ENCODE results near the gene NRDC.

The NRDC gene

DNA sequence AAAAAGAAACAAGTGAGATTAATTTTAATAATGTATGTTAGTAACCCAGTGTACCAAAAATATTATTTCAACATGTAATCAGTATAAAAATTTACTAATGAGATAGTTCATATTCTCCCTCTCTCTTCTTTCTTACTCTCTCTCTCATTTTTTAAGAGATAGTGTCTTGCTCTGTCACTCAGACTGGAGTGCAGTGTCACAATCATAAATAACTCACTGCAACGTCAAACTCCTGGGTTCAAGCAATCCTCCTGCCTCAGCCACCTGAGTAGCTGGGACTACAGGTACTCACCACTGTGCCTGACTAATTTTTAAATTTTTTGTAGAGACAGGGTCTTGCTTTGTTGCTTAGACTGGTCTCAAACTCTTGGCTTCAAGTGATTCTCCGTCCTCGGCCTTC, 123.9 kb downstream of the NRDC start:
- DNase-seq: no peak

DNA sequence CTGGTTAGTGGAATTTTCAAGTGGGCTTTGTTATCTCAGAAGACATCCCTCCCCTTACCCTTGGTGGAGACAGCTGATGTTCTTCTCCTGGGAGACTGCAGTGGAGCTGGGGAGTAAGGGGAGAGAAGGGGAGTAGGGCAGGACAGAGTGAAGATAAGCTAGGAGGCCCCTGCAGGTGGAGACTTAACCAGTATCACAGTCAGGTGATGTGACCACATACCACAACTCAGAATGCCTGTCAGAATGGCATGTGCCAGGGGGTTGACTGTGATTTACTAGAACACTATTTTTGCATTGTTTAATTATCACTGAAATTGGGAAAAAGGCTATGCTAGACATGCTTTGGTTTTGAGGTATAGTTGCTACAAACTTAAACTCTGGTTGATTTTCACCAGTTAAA, 124.6 kb downstream of the NRDC start:
- DNase-seq: no peak

DNA sequence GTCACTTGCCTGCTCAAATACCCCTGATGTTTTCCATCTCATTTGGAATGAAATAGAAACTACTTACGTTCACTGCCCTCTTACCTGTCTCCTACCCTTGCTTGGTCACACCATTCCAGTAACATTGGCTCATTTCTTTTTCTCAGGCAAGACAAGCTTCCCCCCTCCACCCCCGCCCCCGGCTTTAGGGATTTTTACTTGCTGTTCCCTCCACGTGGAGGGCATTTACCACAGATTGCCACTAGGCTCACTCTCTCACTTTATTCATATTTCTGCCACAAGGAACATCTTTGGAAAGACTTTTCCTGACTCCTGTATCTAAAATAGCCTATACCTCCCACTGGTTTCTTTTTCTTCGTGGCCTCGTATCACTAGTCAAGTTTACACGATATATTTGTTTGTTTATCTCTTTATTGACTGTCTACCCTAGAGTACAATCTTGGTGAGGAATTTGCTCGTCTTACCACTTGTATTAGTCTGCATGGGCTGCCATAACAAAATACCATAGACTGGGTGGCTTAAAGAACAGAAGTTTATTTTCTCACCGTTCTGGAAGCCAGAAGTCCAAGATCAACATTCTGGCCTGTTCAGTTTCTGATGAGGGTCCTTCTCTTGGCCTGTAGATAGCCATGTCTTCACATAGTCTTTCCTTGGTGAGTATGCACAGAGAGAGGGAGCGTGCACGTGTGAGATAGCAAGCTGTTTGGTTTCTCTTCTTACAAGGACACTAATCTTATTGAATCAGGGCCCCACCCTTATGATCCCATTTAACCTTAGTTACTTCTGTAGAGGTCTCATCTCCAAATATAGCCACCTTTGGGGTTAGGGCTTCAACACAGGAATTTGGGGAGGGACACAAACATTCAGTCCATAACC, 126.2 kb downstream of the NRDC start:
- no peak for DNase-seq

DNA sequence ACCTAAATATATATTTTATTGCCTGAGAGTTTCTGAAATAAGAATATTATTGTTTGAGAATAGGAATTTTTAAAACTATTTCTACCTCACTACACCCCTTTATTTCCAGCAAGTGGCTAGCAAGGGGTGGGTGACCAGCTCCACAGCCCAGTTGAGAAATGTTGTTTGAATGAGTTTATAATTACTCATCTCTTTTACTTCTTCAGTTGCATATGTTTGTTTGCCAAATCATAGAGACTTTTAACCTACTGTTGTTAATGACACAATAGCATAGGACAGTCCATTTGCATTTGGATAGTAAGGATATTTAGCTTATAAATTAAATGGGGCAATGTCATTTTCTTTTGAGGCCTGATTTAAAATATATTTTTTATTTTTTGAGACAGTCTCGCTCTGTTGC, 127.8 kb downstream of the NRDC start:
- no peak for DNase-seq

DNA sequence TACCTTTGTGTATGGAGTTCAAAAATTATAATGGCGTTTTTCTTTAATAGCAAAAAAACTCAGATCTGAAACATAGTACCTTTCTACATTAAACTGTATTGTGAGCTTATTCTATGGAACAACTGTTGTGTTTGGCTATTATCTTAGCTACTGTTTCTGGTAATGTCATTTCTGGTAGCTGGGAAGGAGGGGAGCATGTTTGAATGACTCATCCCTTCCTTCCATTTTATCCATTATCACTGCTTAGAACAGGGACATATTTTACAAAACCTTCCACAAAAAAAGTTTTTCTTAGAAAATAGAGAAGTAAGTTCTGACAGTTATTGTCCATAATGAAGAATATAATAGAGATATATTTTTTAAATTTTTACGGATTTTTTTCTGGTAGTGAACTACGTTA, 128.3 kb downstream of the NRDC start:
- no peak for DNase-seq

DNA sequence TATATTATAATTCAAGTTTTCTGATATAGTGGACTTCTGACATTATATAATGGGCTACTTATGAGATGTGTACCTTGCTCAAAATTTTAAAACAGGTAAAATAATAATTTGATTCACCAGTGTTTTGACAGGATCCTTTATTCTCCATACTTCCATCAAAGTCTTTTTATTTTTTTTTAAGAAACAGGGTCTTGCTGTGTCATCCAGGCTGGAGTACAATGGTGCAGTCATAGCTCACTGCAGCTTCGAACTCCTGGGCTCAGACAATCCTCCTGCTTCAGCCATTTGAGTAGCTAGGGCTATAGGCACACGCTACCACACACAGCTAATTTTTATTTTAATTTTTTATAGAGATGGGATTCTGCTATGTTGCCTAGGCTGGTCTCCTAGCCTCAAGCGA, 129.4 kb downstream of the NRDC start:
- DNase-seq: no peak

DNA sequence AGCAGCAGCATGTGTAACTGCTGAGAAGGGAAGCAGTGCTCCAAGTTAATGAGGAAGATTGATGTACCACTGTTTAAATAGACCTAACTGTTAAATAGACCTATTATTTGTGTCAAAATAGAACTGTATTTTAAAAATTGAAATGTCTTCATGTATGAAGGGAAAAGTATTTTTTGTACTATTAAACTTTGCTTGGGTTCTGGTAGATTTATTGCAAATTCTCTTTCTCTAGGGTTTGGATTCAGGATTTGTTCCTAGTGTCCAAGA, 133.3 kb downstream of the NRDC start:
- no peak for DNase-seq

DNA sequence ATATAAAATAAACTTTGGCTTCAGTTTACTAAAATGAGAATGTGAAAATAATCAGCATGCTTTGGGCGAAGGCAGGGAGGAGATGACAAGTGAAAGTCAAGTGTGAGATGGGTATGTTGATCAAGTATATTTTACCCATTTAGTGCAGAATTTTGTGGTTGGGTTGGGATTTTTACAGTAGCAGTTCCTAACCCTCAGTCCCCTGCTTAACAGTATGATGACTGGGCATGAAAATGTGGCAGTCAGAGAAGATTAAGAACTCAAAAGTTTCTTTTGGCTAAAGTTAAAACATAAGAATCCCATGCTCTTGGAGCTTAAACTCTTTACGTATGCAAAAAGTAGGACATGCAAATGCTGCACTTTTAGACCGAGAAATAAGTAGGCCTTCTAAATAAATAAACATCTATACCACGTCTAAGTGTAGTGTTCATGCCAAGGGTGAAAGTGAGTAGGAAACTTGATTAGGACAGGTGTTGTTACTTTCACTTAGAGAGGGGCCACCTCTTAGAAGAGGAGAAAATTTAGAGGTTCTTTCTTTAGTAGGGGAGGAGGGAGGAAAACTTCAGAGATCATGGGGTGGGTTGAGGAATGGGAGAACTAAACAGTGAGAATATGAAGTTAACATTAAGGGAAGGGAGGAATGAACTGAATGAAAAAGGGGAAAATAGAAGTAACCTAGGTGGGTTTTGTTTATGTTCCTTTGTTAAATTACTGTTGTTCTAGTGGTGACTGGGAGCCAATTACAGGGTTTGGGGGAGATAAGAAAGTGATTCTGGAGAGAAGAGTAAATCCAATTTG, 133.8 kb downstream of the NRDC start:
- DNase-seq: no peak

DNA sequence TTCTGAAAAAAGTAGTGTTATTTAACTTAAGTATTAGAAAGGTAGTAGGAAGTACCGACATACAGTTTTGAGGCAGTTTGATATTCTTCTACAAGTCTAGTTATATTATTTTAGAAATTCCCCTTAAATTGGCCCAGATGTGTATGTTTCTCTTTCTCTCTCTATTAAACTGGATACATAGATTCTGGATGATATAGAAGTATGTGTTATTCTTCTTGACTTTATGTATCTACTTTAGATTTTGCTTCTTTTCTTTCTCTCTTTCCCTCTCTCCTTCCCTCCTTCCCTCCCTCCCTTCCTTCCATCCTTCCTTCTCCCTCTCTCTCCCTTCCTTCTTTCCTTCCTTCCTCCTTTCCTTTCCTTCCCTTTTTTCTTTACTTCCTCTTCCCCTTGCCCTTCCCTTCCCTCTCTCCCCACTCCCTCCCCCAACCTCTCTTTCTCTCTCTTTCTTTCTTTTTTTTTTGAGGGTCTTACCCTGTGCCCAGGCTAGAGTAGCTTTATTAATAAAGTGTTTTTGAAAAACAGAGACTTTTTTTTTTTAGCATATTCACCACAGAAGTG, 137.3 kb downstream of the NRDC start:
- DNase-seq: no peak

DNA sequence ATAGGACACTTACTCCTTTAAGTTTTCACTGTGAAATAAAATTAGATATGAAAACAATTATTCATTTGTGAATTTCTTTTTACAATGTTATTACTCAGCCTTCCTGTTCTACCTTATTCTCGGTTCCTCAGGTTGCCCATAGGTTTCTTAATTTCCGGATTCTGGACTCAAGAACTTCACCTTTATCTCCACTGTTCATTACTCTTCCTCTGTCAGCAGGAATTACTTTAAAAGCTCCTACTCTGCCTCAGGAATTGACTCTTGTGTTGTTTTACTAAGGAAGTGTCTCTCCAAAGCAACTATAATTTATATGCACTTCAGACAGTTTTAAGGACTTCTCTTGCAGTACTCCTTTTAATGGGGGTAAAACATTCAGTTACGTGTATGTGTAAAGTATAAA, 137.9 kb downstream of the NRDC start:
- DNase-seq: no peak

Measured in cerebellar nuclear complex (tissue), 1 donor.